ENCODE data around the gene HEPN1. TPM values are rescaled to one million over a fixed set of nuclear protein-coding genes. Genes with fewer than 3 reads are reported as not detected.
A peak's percentile ranks its signal among the peaks of the same experiment; 100 is the strongest.

HEPN1 gene
- total RNA-seq, 2 donors from 2014 or later, result not detected

- 55 to 74% methylated on average over 2 of the region's 2 CpGs for WGBS, 2 donors
These were observed 27.7 kb downstream of the HEPN1 start for GRCh38 chr11:124946735-124947141.

GRCh38 chr11:124950601-124951330 is 31.7 kb downstream of the HEPN1 start:
- Histone ChIP-seq H3K27me3 (no peaks in the 10 kb centered on the region), H3K4me3 (no peak overlapping the region), H3K9me3 (no peaks in the 10 kb centered on the region), H3K27ac (no peak overlapping the region), H3K4me1 (peaks cover 13% of the 10 kb centered on the region), H3K36me3 (replicated peaks in 1 of 2; ENCODE audit: insufficient read depth in 1 of 2, low read depth in 2 of 2) (no peaks in the 10 kb centered on the region)
- TF ChIP-seq CTCF (IDR thresholded peaks at IDR 0.05) (no peak), POLR2A (IDR thresholded peaks at IDR 0.05) (no peak)
- no peak for DNase-seq
- intact Hi-C loops (cut with DNase I), result no loop called here
- ATAC-seq, result no peak

More at GRCh38 chr11:124946735-124947141, 27.7 kb downstream of the HEPN1 start:
- intact Hi-C loops (cut with DNase I), result no loop called here
- Histone ChIP-seq H3K4me3 (no peak overlapping the region), H3K27me3 (no peaks in the 10 kb centered on the region), H3K4me1 (no peaks in the 10 kb centered on the region), H3K27ac (no peak overlapping the region), H3K36me3 (replicated peaks in 1 of 2; ENCODE audit: insufficient read depth in 1 of 2, low read depth in 2 of 2) (no peaks in the 10 kb centered on the region), H3K9me3 (no peaks in the 10 kb centered on the region)
- ATAC-seq (no peak), DNase-seq (no peak)
- TF ChIP-seq CTCF (IDR thresholded peaks at IDR 0.05) (no peak), POLR2A (IDR thresholded peaks at IDR 0.05) (no peak)

GRCh38 chr11:124951341-124951740 is 32.3 kb downstream of the HEPN1 start:
- ATAC-seq (no peak), DNase-seq (no peak)
- Histone ChIP-seq H3K4me1 (peaks cover 13% of the 10 kb centered on the region), H3K27ac (no peak overlapping the region), H3K9me3 (no peaks in the 10 kb centered on the region), H3K4me3 (no peak overlapping the region), H3K36me3 (replicated peaks in 1 of 2; ENCODE audit: insufficient read depth in 1 of 2, low read depth in 2 of 2) (no peaks in the 10 kb centered on the region), H3K27me3 (no peaks in the 10 kb centered on the region)
- intact Hi-C loops (cut with DNase I), result no loop called here
- no peak for TF ChIP-seq POLR2A (IDR thresholded peaks at IDR 0.05)
- TF ChIP-seq CTCF (IDR thresholded peaks at IDR 0.05), result no peak
- WGBS, 2 donors, result 51 to 53% methylated on average over 3 of the region's 3 CpGs

GRCh38 chr11:124953753-124954589 is 34.9 kb downstream of the HEPN1 start, which contains the start of gene CCDC15:
Gene CCDC15, plus strand, starts transcription at chr11:124954202. Its CDS starts 531 bp downstream, at chr11:124954733.
- intact Hi-C loops (cut with DNase I), result no loop called here
- TF ChIP-seq CTCF (IDR thresholded peaks at IDR 0.05) (no peak), POLR2A (IDR thresholded peaks at IDR 0.05) (peak; percentile 56 to 90 (median 88))
- Histone ChIP-seq H3K4me1 (peaks cover 13% of the 10 kb centered on the region), H3K27ac (peak within 1 kb of the TSS; percentile 24 to 83 (median 69)), H3K27me3 (no peaks in the 10 kb centered on the region), H3K36me3 (replicated peaks in 1 of 2; ENCODE audit: insufficient read depth in 1 of 2, low read depth in 2 of 2) (no peaks in the 10 kb centered on the region), H3K9me3 (no peaks in the 10 kb centered on the region), H3K4me3 (peak within 1 kb of the TSS; percentile 22 to 62)
- ATAC-seq, result peak; percentile 100
- 0 to 1% methylated on average over 33 to 54 of the region's 54 CpGs for WGBS, 2 donors
- peak; percentile 96 to 97 (median 96) for DNase-seq
